ENCODE data around the gene ZNF396. TPM values are rescaled to one million over a fixed set of nuclear protein-coding genes. Genes with fewer than 3 reads are reported as not detected.

The ZNF396 gene
- polyA plus RNA-seq, 2 of the 4 experiments (the other 2 are of a cell fraction): 0.94 to 1.3 TPM

DNA sequence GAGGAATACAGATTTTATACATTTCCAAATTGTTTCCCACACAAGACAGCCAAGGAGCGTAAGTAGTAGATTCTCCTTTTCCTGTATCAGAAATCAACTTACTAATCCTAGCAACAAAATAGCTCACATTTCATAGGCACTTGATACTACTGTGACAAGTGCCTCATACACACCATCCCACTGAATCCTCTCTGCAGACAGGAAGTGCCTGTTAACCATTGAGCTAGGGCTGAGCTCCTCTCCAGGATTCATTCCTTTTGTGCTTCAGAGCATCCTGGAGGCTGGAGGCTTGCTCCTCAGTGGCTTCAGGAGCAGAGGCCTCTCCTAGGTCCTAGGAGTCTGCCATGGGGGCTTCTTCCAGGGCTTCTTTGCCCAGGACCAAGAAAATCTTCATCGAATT, 20.8 kb upstream of the ZNF396 start:
- CTCF ChIA-PET: no interaction called here
- 56% methylated on average over 2 of the region's 2 CpGs for WGBS (ENCODE audit: missing lambda C conversion rate)
- H3K4me3 ChIP-seq: no peak overlapping the region
- H3K27ac ChIP-seq: no peak overlapping the region
- H3K9me3 ChIP-seq: no peaks in the 10 kb centered on the region
- DNase-seq (ENCODE audit: low read depth in 1 of 2, low spot score in 1 of 2): no peak
- TF ChIP-seq EHMT2 (IDR thresholded peaks at IDR 0.05; ENCODE audit: low read depth) (no peak), HDAC2 (IDR thresholded peaks at IDR 0.05) (no peak), EP300 (IDR thresholded peaks at IDR 0.05) (no peak), POLR2A (IDR thresholded peaks at IDR 0.05; ENCODE audit: low read length) (no peak), ATOH8 (CRISPR knock-in tag; IDR thresholded peaks at IDR 0.05; ENCODE audit: low read depth) (no peak), CHD2 (IDR thresholded peaks at IDR 0.05; ENCODE audit: low read length, partially characterized antibody) (no peak), RARB (CRISPR knock-in tag; IDR thresholded peaks at IDR 0.05) (no peak), NPAS2 (CRISPR knock-in tag; IDR thresholded peaks at IDR 0.05; ENCODE audit: borderline replicate concordance) (no peak), MAZ (IDR thresholded peaks at IDR 0.05; ENCODE audit: borderline replicate concordance, low read depth, low read length) (no peak), FOXS1 (CRISPR knock-in tag; IDR thresholded peaks at IDR 0.05) (no peak), GATA3 (IDR thresholded peaks at IDR 0.05; ENCODE audit: borderline replicate concordance) (no peak), ESRRA (IDR thresholded peaks at IDR 0.05; ENCODE audit: borderline replicate concordance, low read length) (no peak)
- POLR2A ChIA-PET: no interaction called here
- H3K4me2 ChIP-seq: no peak overlapping the region
- no peak for ATAC-seq
- H3K4me1 ChIP-seq: no peaks in the 10 kb centered on the region
- no peak for FAIRE-seq

DNA sequence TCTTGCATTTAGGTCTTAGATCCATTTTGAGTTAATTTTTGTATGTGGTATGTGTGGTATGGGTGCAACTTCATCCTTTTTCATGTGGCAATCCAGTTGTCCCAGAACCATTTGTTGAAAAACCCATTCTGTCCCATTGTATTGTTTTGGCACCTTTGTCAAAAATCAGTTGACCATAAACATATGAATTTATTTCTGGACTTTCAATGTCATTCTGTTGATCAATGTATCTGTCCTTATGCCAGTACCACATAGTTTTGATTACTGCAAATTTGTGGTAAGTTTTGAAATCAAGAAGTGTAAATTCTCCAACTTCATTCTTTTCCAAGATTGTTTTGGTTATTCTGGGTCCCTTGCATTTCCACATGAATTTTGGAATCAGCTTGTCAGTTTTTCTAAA, 16.6 kb upstream of the ZNF396 start:
- Histone ChIP-seq H3K4me3 (no peak overlapping the region), H3K27ac (no peak overlapping the region), H3K4me2 (no peak overlapping the region), H3K4me1 (0 out of 3 replicates have a peak, but pooled peaks cover 8% of the 10 kb centered on the region), H3K9me3 (no peaks in the 10 kb centered on the region; the same call in 2 of the 3 replicates)
- no peak for FAIRE-seq
- no peak for ATAC-seq
- ChIA-PET CTCF (no interaction called here), POLR2A (no interaction called here)
- DNase-seq (ENCODE audit: low read depth in 1 of 2, low spot score in 1 of 2): no peak
- TF ChIP-seq RCOR1 (IDR thresholded peaks at IDR 0.05; ENCODE audit: low read depth, low read length) (no peak), JUNB (IDR thresholded peaks at IDR 0.05) (no peak), TFCP2L1 (CRISPR knock-in tag; IDR thresholded peaks at IDR 0.05) (no peak), HOXA7 (CRISPR knock-in tag; IDR thresholded peaks at IDR 0.05) (no peak), POLR2A (IDR thresholded peaks at IDR 0.05; ENCODE audit: low read length) (no peak), MYC (IDR thresholded peaks at IDR 0.05; ENCODE audit: borderline replicate concordance, low read length) (no peak), HES2 (IDR thresholded peaks at IDR 0.05) (no peak)
- TF ChIP-seq, protein P1, sequence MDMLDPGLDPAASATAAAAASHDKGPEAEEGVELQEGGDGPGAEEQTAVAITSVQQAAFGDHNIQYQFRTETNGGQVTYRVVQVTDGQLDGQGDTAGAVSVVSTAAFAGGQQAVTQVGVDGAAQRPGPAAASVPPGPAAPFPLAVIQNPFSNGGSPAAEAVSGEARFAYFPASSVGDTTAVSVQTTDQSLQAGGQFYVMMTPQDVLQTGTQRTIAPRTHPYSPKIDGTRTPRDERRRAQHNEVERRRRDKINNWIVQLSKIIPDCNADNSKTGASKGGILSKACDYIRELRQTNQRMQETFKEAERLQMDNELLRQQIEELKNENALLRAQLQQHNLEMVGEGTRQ (IDR thresholded peaks at IDR 0.05): no peak
- TF ChIP-seq, protein P2, sequence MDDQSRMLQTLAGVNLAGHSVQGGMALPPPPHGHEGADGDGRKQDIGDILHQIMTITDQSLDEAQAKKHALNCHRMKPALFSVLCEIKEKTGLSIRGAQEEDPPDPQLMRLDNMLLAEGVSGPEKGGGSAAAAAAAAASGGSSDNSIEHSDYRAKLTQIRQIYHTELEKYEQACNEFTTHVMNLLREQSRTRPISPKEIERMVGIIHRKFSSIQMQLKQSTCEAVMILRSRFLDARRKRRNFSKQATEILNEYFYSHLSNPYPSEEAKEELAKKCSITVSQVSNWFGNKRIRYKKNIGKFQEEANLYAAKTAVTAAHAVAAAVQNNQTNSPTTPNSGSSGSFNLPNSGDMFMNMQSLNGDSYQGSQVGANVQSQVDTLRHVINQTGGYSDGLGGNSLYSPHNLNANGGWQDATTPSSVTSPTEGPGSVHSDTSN (IDR thresholded peaks at IDR 0.05): no peak

- CTCF ChIA-PET: no interaction called here
- DNase-seq (ENCODE audit: low read depth in 1 of 2, low spot score in 1 of 2): no peak
- Histone ChIP-seq H3K4me1 (0 out of 3 replicates have a peak, but pooled peaks cover 8% of the 10 kb centered on the region), H3K4me3 (no peak overlapping the region), H3K9me3 (no peaks in the 10 kb centered on the region; the same call in 2 of the 3 replicates), H3K4me2 (no peak overlapping the region), H3K27ac (no peak overlapping the region)
- POLR2A ChIA-PET: no interaction called here
- TF ChIP-seq CTCF (IDR thresholded peaks at IDR 0.05): no peak
- no peak for TF ChIP-seq ATOH8 (CRISPR knock-in tag; IDR thresholded peaks at IDR 0.05; ENCODE audit: low read depth)
- no peak for TF ChIP-seq ELK1 (IDR thresholded peaks at IDR 0.05; ENCODE audit: low read depth, low read length)
- TF ChIP-seq, protein P3, sequence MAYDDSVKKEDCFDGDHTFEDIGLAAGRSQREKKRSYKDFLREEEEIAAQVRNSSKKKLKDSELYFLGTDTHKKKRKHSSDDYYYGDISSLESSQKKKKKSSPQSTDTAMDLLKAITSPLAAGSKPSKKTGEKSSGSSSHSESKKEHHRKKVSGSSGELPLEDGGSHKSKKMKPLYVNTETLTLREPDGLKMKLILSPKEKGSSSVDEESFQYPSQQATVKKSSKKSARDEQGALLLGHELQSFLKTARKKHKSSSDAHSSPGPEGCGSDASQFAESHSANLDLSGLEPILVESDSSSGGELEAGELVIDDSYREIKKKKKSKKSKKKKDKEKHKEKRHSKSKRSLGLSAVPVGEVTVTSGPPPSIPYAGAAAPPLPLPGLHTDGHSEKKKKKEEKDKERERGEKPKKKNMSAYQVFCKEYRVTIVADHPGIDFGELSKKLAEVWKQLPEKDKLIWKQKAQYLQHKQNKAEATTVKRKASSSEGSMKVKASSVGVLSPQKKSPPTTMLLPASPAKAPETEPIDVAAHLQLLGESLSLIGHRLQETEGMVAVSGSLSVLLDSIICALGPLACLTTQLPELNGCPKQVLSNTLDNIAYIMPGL (CRISPR knock-in tag; IDR thresholded peaks at IDR 0.05; ENCODE audit: borderline replicate concordance): no peak
- TF ChIP-seq JUN (IDR thresholded peaks at IDR 0.05): no peak
- TF ChIP-seq HDAC2 (IDR thresholded peaks at IDR 0.05): no peak
- no peak for TF ChIP-seq JUNB (IDR thresholded peaks at IDR 0.05)
- no peak for TF ChIP-seq SREBF2 (IDR thresholded peaks at IDR 0.05)
- no peak for TF ChIP-seq ZFP36 (IDR thresholded peaks at IDR 0.05; ENCODE audit: borderline replicate concordance, partially characterized antibody)
- ATAC-seq: no peak
- FAIRE-seq: no peak
These were observed 15.2 kb upstream of the ZNF396 start for GRCh38 chr18:35392375-35392774.
